Hepatocyte (in vitro differentiated cells): ENCODE data around the gene GOSR1.
"Not testable (repeated sequence)": the region's sequence is repeated elsewhere in the genome, so short reads cannot be mapped to it uniquely, and the experiment has no call there.

Experiments used
- CTCF ChIP-seq: fragments of 200-600 bp; sonication (generic); IDR thresholded peaks from 2 replicates; pipeline ENCODE4 v1.5.1; 2016; ENCODE audit warnings: antibody characterized with exemption, mild to moderate bottlenecking; ENCODE audit not compliant: poor library complexity
- EZH2 ChIP-seq: fragments of 200-600 bp; sonication (generic); IDR thresholded peaks from 2 replicates; pipeline ENCODE4 v1.6.1; 2016; ENCODE audit warnings: antibody characterized with exemption, mild to moderate bottlenecking, borderline replicate concordance

GRCh38 chr17:30571404-30571803 is 94.2 kb downstream of the GOSR1 start:
- not testable (repeated sequence) for TF ChIP-seq CTCF, EZH2
